ENCODE data around the gene SLC6A18. TPM values are rescaled to one million over a fixed set of nuclear protein-coding genes. Genes with fewer than 3 reads are reported as not detected.

Gene SLC6A18
- total RNA-seq, 1 donor from 2014 or later = not detected

DNA sequence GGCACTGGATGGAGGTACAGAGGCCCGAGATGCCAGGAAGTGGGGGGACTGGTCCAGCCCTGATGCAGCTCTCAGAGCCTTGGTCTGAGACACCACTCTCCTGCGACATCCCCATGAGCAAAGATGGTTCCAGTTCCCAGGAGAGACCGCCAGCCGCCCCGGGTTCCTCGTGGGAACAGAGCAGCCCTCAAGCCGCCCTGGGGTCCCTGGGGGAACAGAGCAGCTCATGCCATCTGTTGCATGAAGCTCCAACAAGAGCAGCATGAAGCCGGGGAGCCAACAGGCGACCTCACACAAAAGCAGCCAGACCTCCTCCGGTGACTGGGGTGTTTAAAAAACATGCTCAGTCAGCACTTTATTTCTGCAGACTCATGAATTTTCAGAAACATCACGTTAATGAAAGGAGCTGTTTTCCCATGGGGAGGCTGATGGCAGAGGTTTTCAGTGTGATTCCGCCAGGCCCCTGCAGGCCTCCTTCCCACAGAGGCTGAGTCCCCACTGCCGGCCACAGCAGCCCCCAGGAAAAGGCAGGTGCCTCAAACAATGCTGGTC lies 6.2 kb downstream of the SLC6A18 start:
- no peak for DNase-seq (ENCODE audit: low spot score)

DNA sequence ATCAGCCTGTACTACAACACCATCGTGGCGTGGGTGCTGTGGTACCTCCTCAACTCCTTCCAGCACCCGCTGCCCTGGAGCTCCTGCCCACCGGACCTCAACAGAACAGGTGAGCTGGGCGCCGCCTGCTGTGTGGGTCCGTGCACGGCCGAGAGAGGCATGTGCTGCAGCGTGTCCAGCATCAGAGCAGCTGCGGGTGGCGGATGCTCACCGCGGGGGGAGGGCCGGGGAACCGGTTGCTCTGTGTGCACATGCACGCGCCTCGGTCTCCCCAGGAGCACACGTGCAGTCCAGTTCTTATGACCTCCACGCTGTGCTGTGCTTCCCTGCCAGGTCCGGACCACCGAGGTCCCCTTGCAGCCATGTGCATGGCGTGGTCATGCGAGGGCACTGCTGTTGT lies 7.6 kb downstream of the SLC6A18 start:
- no peak for DNase-seq (ENCODE audit: low spot score)

DNA sequence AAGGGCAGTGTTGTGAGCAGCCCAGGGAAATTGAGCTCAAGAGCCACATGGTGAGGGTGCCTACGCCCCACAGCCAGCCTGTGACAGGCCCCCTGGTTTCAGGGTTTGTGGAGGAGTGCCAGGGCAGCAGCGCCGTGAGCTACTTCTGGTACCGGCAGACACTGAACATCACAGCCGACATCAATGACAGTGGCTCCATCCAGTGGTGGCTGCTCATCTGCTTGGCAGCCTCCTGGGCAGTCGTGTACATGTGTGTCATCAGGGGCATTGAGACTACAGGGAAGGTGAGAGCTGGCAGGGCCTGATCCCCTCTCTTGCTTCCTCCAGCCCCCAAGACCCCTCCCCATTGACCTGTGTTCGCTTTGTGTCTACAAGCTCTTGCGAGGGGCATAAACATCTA lies 10.2 kb downstream of the SLC6A18 start:
- DNase-seq (ENCODE audit: low spot score) = no peak

DNA sequence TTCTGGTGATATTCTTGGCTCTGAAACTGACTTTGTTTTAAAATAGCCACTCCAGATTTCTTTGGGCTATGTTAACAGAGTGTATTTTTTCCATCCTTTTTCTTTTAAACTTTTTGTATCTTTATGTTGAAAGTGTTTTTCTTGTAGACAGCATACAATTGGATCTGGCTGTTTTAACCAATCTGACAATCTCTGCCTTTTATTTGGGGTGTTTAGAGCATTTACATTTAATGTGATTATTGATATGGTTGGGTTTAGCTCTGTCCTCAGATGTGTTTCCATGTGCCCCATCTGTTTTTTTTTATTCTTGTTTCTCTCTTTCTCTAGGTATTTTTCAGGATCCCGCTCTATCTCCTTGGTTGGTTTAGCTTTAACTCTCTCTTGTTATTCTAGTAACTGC lies 10.7 kb downstream of the SLC6A18 start:
- no peak for DNase-seq (ENCODE audit: low spot score)

DNA sequence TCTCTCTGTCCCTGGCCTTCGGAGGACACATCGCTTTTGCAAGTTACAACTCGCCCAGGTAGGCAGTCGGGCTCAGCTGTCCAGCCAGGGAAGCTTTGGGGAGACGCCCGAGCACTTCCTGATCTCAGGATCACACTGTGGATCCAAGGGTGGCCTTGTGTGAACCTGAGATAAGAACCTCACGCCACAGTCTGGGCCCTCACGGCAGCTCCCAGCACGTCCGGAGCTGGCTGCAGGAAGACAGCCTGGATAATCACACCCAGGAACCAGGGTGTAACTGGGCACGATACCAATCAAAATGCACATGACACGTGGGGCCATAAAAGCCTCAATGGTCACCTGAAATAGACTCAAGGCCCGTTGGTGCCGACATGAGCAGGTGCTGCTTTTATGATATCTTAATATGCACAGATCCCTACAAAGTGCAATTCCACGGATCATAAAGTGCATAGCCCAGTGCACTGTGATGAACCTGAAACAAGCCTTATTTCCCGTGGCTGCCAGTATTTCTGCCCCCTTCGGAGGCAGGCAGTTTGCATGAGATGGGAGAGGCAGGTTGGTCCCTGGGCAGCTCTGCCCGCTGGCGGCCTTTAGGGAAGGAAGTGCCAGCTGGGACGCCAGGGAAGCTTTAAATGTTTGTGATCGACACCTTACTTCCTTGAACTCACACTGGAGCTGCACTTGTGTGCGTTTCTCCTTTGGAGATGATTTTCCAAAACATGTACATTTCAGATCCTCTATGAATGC lies 14.5 kb downstream of the SLC6A18 start:
- DNase-seq (ENCODE audit: low spot score) = peak; percentile 24

DNA sequence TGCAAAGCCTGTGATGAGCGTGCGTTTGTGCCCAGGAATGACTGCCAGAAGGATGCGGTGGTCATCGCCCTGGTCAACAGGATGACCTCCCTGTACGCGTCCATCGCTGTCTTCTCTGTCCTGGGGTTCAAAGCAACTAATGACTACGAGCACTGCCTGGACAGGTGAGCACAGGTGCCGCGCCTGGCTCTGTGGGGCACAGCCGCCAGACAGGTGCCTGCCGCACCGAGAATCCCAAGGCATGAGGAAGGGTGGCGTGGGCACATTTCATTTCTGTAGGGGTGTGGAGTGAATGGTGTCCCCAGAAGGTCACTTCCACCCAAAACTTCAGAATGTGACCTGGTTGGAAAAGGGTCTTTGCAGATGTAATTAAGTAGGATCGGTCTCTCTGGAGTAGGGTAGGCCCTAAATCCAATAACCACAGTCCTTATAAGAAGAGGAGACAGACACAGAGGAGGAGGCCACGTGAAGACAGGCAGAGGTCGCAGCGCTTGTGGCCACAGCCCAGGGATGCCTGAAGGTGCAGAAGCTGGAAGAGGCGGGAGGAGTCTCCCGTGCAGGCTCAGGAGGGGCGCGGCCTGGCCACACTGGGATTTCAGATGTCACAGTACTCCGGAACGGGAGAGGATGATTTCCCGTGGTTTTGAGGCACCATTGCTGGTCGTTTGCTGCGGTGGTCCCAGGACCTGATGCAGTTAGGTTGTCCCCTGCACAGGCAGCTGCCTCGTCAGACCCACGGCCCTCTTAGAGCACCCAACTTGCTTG lies 15.5 kb downstream of the SLC6A18 start:
- no peak for DNase-seq (ENCODE audit: low spot score)

DNA sequence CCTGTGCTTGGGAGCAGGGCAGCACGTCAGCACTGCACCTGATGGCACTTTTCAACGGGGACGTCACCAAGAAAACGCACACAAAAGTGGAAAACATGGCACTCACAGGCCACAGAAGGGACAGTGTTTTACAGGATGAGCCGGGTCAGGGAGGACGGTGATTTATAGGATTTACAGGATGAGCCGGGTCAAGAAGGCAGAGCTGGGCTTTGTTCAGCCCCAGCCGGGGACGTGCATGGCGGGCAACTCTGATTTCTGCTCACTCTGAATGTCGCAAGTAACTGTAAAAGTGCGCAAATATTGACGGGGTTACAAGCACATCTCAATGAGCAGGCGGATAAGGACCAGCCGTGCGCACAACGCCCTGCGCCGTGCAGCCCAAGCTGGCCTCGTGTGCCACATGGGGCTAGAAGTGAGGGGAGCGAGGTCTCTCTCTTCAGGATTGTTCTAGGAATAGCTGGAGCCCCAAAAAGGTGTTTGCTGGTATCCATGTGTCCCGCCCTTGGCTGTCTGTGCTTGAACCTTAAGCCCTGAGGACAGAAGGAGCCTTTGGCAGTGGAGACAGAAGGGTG lies 16.4 kb downstream of the SLC6A18 start:
- DNase-seq (ENCODE audit: low spot score) = no peak

DNA sequence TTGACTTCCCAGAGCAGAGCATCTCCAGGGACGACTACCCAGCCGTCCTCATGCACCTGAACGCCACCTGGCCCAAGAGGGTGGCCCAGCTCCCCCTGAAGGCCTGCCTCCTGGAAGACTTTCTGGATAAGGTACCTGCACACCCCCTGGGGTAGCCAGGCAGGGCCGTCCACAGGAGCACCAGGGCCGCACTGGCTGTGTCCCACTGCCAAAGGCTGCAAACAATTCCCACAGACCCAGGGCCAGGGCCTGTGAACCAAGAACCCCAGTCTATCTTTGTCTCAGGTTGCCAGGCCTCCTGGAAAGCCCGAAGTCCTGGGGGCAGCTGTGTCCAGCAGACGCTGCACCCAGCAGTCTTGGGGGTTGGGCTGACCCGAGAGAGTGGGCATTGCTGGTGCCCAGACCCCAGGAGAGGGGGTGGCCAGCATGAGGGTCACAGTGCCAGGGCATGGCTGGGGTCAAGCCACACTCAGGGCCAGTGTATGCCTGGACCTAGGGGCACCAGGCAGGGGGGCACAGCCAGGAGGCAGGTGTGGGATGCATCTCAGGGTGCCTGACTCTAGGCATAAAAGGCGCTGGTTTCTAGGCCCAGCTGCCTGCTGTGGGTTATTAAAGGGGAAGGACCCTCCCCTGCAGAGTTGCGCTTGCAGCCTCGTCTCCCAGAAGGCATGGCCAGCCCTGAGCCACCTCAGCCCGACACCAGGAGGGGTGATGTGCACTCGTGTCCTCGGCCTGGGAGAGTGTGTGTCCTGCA lies 17.7 kb downstream of the SLC6A18 start:
- DNase-seq (ENCODE audit: low spot score) = no peak

DNA sequence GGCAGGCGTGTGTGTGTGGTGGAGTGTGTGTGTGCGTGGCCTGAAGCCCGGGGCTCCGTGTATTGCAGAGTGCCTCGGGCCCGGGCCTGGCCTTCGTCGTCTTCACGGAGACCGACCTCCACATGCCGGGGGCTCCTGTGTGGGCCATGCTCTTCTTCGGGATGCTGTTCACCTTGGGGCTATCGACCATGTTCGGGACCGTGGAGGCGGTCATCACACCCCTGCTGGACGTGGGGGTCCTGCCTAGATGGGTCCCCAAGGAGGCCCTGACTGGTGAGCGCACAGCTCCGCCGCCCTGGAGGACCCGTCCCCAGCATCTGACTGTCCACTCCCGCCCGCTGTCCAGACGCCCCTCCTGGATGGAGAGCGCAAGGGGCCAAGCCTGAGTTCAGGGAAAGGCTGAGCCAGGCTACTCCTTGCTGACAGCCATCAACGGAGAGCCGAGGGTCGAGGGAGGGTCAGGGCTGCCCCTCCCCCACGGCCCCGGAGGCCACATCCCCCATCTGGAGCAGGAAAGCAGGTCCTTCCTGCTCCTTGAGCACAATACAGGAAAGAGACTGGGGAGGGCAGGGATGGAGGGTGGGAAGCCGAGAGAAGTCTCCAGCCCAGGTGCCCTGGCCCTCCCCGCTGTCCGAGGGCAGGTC lies 18.4 kb downstream of the SLC6A18 start:
- no peak for DNase-seq (ENCODE audit: low spot score)

DNA sequence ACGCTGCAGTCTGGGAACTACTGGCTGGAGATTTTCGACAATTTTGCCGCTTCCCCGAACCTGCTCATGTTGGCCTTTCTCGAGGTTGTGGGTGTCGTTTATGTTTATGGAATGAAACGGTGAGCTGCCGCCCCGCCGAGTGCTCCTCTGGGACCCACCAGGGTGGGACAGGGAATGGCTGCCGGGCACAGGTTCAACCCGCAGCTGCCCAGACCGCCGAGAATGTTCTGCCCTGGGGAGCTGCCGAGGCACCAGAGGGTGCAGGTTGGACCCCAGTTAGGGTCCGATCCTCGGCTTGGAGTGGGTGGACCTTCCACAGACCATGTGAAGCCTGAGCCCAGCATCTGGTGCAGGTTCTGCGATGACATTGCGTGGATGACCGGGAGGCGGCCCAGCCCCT lies 19.1 kb downstream of the SLC6A18 start:
- DNase-seq (ENCODE audit: low spot score) = no peak

DNA sequence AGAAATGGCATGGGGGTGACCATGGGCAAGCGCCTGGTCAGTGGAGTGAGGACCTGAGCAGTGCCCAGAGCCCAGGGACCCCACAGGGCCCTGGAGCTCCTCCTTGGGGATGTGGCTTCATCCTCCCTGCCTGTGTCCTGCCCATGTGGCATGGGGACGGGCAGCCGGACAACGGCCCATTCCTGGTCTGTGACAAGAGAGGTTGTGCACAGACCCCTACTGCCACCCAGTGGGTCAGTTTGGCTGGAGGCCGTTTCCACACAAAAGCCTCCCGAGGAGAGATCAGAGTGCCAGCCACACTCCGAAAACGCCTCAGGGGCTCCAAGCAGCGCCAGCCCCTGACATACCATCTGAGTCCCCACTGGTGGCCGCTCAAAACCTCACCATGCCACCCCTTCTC lies 19.8 kb downstream of the SLC6A18 start:
- no peak for DNase-seq (ENCODE audit: low spot score)

DNA sequence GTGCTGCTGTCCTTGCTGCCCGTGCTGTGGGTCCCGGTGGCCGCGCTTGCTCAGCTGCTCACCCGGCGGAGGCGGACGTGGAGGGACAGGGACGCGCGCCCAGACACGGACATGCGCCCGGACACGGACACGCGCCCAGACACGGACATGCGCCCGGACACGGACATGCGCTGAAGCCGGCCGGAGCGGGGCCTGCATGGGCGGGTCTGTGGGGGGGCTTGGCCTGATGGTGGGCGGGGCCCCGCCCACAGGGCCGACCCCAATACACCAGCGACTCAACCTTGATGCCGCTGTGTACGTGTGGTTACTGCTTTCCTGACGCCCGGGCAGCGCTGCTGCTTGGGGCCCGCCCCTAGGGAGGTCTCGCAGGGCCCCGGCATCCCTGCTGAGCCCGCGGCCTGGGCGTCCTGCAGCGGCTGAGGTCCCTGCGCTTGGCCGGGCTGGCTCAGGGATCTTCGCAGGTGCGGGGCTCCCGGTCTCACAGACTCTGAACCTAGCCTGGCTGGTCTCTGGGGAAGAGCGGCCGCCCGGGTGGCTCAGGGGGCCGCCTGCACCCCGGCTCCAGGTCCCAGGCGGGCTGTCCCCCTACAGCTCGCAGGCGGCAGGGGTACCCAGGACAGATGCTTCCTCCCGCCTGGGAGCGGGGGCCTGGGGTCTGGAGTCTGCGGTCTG lies 20.9 kb downstream of the SLC6A18 start:
- no peak for DNase-seq (ENCODE audit: low spot score)

DNA sequence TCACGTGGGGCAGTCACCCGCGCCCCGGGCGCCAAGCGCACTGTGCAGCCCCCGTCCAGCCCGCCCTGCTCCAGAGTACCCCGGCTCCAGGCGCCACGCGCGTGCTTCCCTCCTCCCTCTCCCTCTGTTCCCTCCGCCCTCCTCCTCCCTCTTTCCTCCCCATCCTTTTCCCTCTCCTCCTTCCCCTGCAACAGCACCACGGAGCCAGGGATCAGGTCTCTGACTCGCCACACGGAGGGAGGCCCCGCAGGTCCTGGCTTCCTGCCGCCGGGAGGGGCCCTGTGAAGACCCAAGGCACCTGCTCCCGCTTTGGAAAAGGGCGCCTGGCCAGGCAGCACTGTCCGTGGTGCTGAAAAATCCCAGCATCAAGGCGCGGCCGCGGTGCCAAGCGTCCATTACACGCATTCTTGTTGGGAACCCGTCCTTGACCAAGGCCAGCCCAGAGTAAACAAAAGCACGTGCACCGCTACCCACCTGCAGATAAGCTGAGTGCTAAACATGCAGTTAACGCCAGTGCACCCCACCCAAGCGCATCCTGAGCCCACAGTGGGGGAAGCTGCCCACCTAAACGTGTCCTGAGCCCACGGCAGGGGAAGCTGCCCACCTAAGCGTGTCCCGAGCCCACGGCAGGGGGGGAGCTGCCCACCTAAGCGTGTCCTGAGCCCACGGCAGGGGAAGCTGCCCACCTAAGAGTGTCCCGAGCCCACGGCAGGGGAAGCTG lies 21.7 kb downstream of the SLC6A18 start:
- peak; percentile 50 for DNase-seq (ENCODE audit: low spot score)

DNA sequence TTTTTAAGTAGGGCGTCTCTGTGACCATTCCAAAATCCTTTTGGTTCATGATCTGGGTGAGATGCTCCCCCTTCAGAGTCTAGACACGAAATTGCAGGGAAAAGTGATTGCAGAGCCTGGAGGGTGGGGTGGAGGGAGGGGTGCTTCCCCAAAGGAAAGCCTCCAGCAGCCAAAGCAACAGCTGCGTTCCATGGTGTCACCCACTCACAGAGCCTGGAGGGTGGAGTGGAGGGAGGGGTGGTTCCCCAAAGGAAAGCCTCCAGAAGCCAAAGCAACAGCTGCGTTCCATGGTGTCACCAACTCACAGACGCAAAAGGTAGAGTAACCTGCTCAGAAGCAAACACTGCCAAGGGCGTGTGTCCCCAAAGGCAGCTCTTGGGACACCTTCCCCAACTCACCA lies 22.6 kb downstream of the SLC6A18 start:
- no peak for DNase-seq (ENCODE audit: low spot score)

DNA sequence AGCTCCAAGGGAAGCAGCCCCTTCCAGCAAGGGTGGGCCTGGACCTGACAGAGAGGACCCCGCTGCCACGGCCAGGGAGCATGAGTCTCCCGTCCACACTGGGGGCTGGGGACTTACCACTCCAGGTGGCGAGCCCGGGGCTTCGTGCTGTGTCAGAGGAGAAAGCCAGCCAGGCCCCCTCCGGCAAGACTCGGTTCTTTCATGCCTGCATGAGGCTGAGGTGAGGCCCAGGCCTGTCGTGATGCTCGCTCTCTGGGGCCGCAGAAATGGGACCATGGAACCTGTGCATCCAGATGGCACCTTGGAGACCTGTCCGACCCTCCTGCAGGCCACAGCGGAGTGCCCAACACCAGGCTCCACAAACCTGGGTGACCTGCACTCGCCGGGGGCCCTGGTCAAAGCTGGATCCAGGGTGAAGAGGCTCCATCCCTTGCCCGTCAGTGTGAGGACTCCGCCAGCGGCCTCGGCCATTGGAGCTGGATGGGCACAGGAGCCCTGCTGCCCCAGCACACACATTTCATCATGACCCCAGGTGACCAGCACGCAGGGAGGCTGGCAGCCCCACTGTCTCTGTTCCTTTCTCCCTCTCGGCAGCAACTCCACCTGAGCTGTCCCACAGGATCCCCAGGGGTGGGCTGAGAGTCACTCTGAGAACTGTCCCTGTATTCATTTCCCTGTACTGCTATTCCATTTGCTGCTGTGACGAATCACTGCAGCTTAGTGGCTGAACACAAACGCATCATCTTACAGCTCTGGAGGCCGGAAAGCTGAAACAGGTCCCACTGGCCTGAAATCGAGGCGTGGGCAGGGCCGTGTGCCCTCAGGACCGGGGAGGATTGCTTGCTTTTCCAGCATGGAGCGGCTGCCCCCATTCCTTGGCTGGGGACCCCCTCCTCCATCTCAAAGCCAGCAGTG lies 24.4 kb downstream of the SLC6A18 start:
- no peak for DNase-seq (ENCODE audit: low spot score)

DNA sequence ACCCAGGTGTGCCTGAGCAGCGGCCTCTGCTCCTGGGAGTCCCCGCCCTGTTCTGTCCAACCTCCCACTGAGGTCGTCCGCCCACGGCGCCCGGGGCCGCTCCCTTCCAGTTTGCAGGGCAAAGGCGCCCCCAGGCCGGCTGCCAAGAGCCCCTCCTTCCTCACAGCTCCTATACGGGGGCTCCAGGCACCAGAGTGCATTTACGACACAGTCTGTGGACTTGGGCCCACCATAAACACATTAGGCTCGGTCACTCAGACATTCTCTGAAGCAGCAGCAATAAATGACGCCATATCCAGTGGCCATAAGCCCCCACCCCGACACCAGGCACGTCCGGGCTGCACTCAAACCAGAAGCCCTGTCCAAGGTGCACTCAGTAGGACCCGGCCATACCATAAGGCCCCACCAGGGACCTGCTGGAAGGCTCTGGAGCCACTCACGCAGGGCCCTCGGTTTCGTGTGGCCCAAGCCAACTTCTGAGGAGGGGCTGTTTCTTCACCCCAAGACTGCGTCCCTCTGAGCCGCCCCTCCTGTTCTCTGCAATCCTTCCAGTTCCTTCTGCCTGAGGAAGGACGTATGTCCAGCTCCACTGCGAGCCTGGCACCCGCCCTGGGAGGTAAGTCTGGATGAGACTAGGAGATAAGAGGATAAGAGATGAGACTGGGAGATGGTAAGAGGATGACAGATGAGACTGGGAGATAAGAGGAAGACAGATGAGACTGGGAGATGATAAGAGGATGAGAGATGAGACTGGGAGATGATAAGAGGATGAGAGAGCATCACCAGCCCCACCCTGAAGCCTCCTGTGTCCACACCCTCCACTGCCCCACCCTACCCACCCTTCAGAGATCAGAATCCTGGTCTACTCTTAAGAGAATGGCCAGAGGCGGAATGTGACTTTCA lies 26.7 kb downstream of the SLC6A18 start:
- no peak for DNase-seq (ENCODE audit: low spot score)

DNA sequence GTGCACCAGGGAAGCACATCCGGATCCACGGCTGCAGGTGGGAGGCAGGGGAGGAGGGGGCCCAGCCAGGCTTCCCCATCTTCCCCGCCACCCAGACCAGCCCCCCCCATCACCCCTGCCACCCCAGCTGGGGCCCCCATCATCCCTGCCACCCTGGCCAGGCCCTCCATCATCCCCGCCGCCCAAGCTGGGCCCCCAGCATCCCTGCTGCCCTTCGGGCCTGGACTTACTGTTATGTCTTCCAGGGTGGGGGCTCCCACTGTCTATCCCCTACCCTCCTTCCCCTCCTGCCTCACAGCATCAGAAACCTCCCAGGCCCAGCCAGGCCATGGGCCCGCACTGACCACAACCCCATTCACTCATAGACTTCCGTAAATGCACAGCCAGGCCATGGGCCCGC lies 27.5 kb downstream of the SLC6A18 start:
- DNase-seq (ENCODE audit: low spot score) = no peak

DNA sequence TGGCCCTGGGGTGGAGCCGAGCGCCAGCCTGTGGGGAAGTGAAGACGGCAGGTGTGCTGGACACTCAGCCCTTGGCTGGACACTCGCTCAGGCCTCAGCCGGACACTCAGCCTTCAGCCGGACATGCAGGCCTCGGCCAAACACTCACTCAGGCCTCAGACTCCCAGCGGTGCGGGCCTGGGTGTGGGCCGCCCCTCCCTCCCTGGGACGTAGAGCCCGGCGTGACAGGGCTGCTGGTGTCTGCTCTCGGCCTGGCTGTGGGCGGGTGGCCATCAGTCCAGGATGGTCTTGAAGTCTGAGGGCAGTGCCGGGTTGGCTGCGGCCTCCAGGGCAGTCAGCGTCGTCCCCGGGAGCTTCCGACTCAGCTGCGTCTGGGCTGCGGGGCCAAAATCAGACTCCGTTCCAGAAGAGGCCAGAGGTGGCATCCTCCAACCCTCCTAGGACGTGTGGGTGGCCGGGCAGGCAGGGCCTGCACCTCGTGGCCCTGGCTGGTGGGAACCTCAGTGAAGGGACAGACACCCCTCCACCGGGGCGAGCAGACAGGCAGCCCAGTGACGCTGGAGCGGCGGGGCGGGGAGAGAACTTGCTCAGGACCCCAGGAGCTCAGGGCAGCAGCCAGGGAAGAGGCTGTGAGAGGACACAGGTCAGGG lies 28.4 kb downstream of the SLC6A18 start:
- no peak for DNase-seq (ENCODE audit: low spot score)

Measured in mucosa of gallbladder (tissue), 1 donor.